T1000 (cell line): ENCODE measurements around the gene NUDT14.

Experiments
- DNase-seq: peaks from one replicate; lab custom pipeline; 2025; ENCODE audit warnings: mixed read lengths; lab: John Stamatoyannopoulos, UW

NUDT14 gene

GRCh38 chr14:105146976-105147635 lies 34.0 kb downstream of the NUDT14 start:
- DNase-seq: no peak

GRCh38 chr14:105146181-105146975 lies 34.7 kb downstream of the NUDT14 start:
- no peak for DNase-seq

GRCh38 chr14:105145381-105146180 lies 35.5 kb downstream of the NUDT14 start:
- DNase-seq: no peak

GRCh38 chr14:105144666-105145380 lies 36.3 kb downstream of the NUDT14 start:
- DNase-seq: no peak

GRCh38 chr14:105144026-105144665 lies 37.0 kb downstream of the NUDT14 start:
- no peak for DNase-seq

- no peak for DNase-seq
Observed at GRCh38 chr14:105143451-105144025, 37.6 kb downstream of the NUDT14 start.

GRCh38 chr14:105142651-105143450 lies 38.3 kb downstream of the NUDT14 start:
- DNase-seq: no peak

- DNase-seq: no peak
Observed at GRCh38 chr14:105141486-105142281, 39.4 kb downstream of the NUDT14 start.

- no peak for DNase-seq
Observed at GRCh38 chr14:105141026-105141425, 40.1 kb downstream of the NUDT14 start.

- no peak for DNase-seq
Observed at GRCh38 chr14:105140581-105140980, 40.5 kb downstream of the NUDT14 start.

- DNase-seq: no peak
Observed at GRCh38 chr14:105139831-105140239, 41.3 kb downstream of the NUDT14 start.

GRCh38 chr14:105139212-105139825 lies 41.8 kb downstream of the NUDT14 start:
- no peak for DNase-seq

- DNase-seq: no peak
Observed at GRCh38 chr14:105138551-105139111, 42.5 kb downstream of the NUDT14 start.

GRCh38 chr14:105138021-105138541 lies 43.0 kb downstream of the NUDT14 start:
- no peak for DNase-seq

GRCh38 chr14:105137481-105138020 lies 43.6 kb downstream of the NUDT14 start:
- DNase-seq: no peak

- DNase-seq: no peak
Observed at GRCh38 chr14:105136401-105137322, 44.5 kb downstream of the NUDT14 start.
